Activated CD8-positive, alpha-beta memory T cell treated with anti-CD3 and anti-CD28 coated beads, Interleukin-2, amount 10 ng/mL, durations not matched to agents 7 days and 5 days (primary cell): ENCODE measurements around the gene PRDM16. TPM values are rescaled to one million over a fixed set of nuclear protein-coding genes. Genes with fewer than 3 reads are reported as not detected.

Experiments used
- ATAC-seq: fragments of 150-1000 bp; cut with Tn5 transposase; one replicate; pipeline ENCODE4 v1.10.0; 2021; ENCODE audit warnings: moderate library complexity
- CTCF ChIA-PET: fragments of 350-600 bp; sonication (Branson Sonifier 250); formaldehyde crosslinking; loops from one replicate; lab custom pipeline; 2021; ENCODE audit warnings: antibody characterized with exemption; lab: Charles Lee
- DNase-seq: peaks from one replicate; pipeline ENCODE4 v3.0.0-alpha.2; 2020
- H3K27ac Mint-ChIP-seq: one replicate; pipeline ENCODE4 v1.8.0; 2021; ENCODE audit warnings: mild to moderate bottlenecking, mixed read lengths
- H3K27me3 Mint-ChIP-seq: one replicate; pipeline ENCODE4 v1.8.0; 2021; ENCODE audit warnings: mixed read lengths
- H3K36me3 Mint-ChIP-seq: one replicate; pipeline ENCODE4 v1.8.0; 2021; ENCODE audit warnings: mild to moderate bottlenecking, mixed read lengths
- H3K4me1 Mint-ChIP-seq: one replicate; pipeline ENCODE4 v1.8.0; 2021; ENCODE audit warnings: mixed read lengths
- H3K4me3 Mint-ChIP-seq: one replicate; pipeline ENCODE4 v1.8.0; 2021; ENCODE audit warnings: mild to moderate bottlenecking, moderate library complexity, mixed read lengths
- H3K9me3 Mint-ChIP-seq: one replicate; pipeline ENCODE4 v1.8.0; 2022; ENCODE audit warnings: low read depth, mixed read lengths
- total RNA-seq, 2 experiments: library from RNA; stranded (reverse); gene quantifications; one replicate each; pipeline ENCODE4 v1.2.3, GENCODE V29; 2021

Gene PRDM16
- total RNA-seq, 2 experiments from 2014 or later, result not detected

- Mint-ChIP-seq H3K4me1 (no peaks in the 10 kb centered on the region), H3K27ac (no peak overlapping the region), H3K36me3 (no peaks in the 10 kb centered on the region), H3K27me3 (no peaks in the 10 kb centered on the region), H3K9me3 (no peaks in the 10 kb centered on the region), H3K4me3 (no peak overlapping the region)
- ATAC-seq (no peak), DNase-seq (no peak)
- CTCF ChIA-PET, result no interaction called here
Observed at GRCh38 chr1:3380469-3380868, 311.5 kb downstream of the PRDM16 start.

GRCh38 chr1:3381901-3382300, 312.9 kb downstream of the PRDM16 start:
- H3K36me3 Mint-ChIP-seq, result no peaks in the 10 kb centered on the region
- CTCF ChIA-PET, result no interaction called here

GRCh38 chr1:3382326-3383057, 313.5 kb downstream of the PRDM16 start:
- Mint-ChIP-seq H3K36me3 (no peaks in the 10 kb centered on the region), H3K4me3 (no peak overlapping the region), H3K9me3 (no peaks in the 10 kb centered on the region), H3K27me3 (no peaks in the 10 kb centered on the region), H3K27ac (no peak overlapping the region), H3K4me1 (no peaks in the 10 kb centered on the region)
- CTCF ChIA-PET, result no interaction called here
- DNase-seq, result no peak
- no peak for ATAC-seq

More at GRCh38 chr1:3381901-3382300, 312.9 kb downstream of the PRDM16 start:
- Mint-ChIP-seq H3K9me3 (no peaks in the 10 kb centered on the region), H3K27ac (no peak overlapping the region), H3K4me3 (no peak overlapping the region), H3K4me1 (no peaks in the 10 kb centered on the region), H3K27me3 (no peaks in the 10 kb centered on the region)
- no peak for ATAC-seq
- DNase-seq, result no peak

GRCh38 chr1:3383679-3384078, 314.7 kb downstream of the PRDM16 start:
- H3K9me3 Mint-ChIP-seq, result no peaks in the 10 kb centered on the region
- no peak overlapping the region for H3K27ac Mint-ChIP-seq
- no peak for DNase-seq
- no peaks in the 10 kb centered on the region for H3K4me1 Mint-ChIP-seq
- CTCF ChIA-PET, result no interaction called here
- H3K27me3 Mint-ChIP-seq, result no peaks in the 10 kb centered on the region
- H3K36me3 Mint-ChIP-seq, result no peaks in the 10 kb centered on the region
- ATAC-seq, result no peak
- H3K4me3 Mint-ChIP-seq, result no peak overlapping the region

GRCh38 chr1:3384407-3384806, 315.4 kb downstream of the PRDM16 start:
- no peak overlapping the region for H3K4me3 Mint-ChIP-seq
- CTCF ChIA-PET, result no interaction called here
- H3K27me3 Mint-ChIP-seq, result no peaks in the 10 kb centered on the region
- no peak overlapping the region for H3K27ac Mint-ChIP-seq
- no peaks in the 10 kb centered on the region for H3K4me1 Mint-ChIP-seq
- DNase-seq (peak; percentile 43), ATAC-seq (peak; percentile 60)
- no peaks in the 10 kb centered on the region for H3K9me3 Mint-ChIP-seq
- H3K36me3 Mint-ChIP-seq, result no peaks in the 10 kb centered on the region

GRCh38 chr1:3386205-3387002, 317.4 kb downstream of the PRDM16 start:
- Mint-ChIP-seq H3K4me3 (no peak overlapping the region), H3K27me3 (peaks cover 3% of the 10 kb centered on the region), H3K36me3 (no peaks in the 10 kb centered on the region), H3K9me3 (no peaks in the 10 kb centered on the region), H3K27ac (no peak overlapping the region), H3K4me1 (no peaks in the 10 kb centered on the region)
- ATAC-seq (no peak), DNase-seq (no peak)
- CTCF ChIA-PET, result no interaction called here

- Mint-ChIP-seq H3K4me1 (no peaks in the 10 kb centered on the region), H3K27me3 (peaks cover 10% of the 10 kb centered on the region), H3K36me3 (no peaks in the 10 kb centered on the region), H3K9me3 (no peaks in the 10 kb centered on the region), H3K27ac (no peak overlapping the region), H3K4me3 (no peak overlapping the region)
- ATAC-seq (no peak), DNase-seq (no peak)
- CTCF ChIA-PET, result no interaction called here
Observed at GRCh38 chr1:3387401-3387800, 318.4 kb downstream of the PRDM16 start.

- Mint-ChIP-seq H3K9me3 (no peaks in the 10 kb centered on the region), H3K27me3 (peaks cover 22% of the 10 kb centered on the region), H3K27ac (no peak overlapping the region), H3K36me3 (no peaks in the 10 kb centered on the region), H3K4me3 (no peak overlapping the region), H3K4me1 (no peaks in the 10 kb centered on the region)
- ATAC-seq (no peak), DNase-seq (no peak)
- CTCF ChIA-PET, result interaction anchor here (0.5 kb wide), 1 partner anchor 1612 kb away, joined by 3 read pairs; no protein-coding TSS in a partner anchor
Observed at GRCh38 chr1:3389093-3389833, 320.3 kb downstream of the PRDM16 start.

- no peak for ATAC-seq
- Mint-ChIP-seq H3K27ac (no peak overlapping the region), H3K36me3 (no peaks in the 10 kb centered on the region)
Observed at GRCh38 chr1:3390291-3390690, 321.3 kb downstream of the PRDM16 start.

GRCh38 chr1:3391711-3392110, 322.7 kb downstream of the PRDM16 start:
- Mint-ChIP-seq H3K27ac (no peak overlapping the region), H3K9me3 (no peaks in the 10 kb centered on the region), H3K4me1 (no peaks in the 10 kb centered on the region), H3K27me3 (peaks cover 33% of the 10 kb centered on the region), H3K36me3 (no peaks in the 10 kb centered on the region), H3K4me3 (no peak overlapping the region)
- CTCF ChIA-PET, result no interaction called here
- DNase-seq (no peak), ATAC-seq (no peak)

More at GRCh38 chr1:3390291-3390690, 321.3 kb downstream of the PRDM16 start:
- Mint-ChIP-seq H3K4me3 (no peak overlapping the region), H3K4me1 (no peaks in the 10 kb centered on the region), H3K27me3 (peaks cover 28% of the 10 kb centered on the region), H3K9me3 (no peaks in the 10 kb centered on the region)
- no peak for DNase-seq
- CTCF ChIA-PET, result no interaction called here

- H3K4me3 Mint-ChIP-seq, result no peak overlapping the region
- ATAC-seq (no peak), DNase-seq (no peak)
- H3K27ac Mint-ChIP-seq, result no peak overlapping the region
- no peaks in the 10 kb centered on the region for H3K9me3 Mint-ChIP-seq
- no peaks in the 10 kb centered on the region for H3K36me3 Mint-ChIP-seq
- CTCF ChIA-PET, result no interaction called here
- H3K4me1 Mint-ChIP-seq, result no peaks in the 10 kb centered on the region
- peaks cover 33% of the 10 kb centered on the region for H3K27me3 Mint-ChIP-seq
Observed at GRCh38 chr1:3393024-3393986, 324.3 kb downstream of the PRDM16 start.

GRCh38 chr1:3393987-3394920, 325.3 kb downstream of the PRDM16 start:
- Mint-ChIP-seq H3K27ac (no peak overlapping the region), H3K4me1 (no peaks in the 10 kb centered on the region), H3K27me3 (peaks cover 33% of the 10 kb centered on the region), H3K9me3 (no peaks in the 10 kb centered on the region), H3K4me3 (no peak overlapping the region), H3K36me3 (no peaks in the 10 kb centered on the region)
- CTCF ChIA-PET, result no interaction called here
- DNase-seq (no peak), ATAC-seq (no peak)
